Measurements from ENCODE around the gene TBX10. TPM values are rescaled to one million over a fixed set of nuclear protein-coding genes. Genes with fewer than 3 reads are reported as not detected.

TBX10 gene
- total RNA-seq, 1 donor from 2014 or later: 0.14 TPM

- no peaks in the 10 kb centered on the region for H3K36me3 ChIP-seq
- TF ChIP-seq, protein P1, sequence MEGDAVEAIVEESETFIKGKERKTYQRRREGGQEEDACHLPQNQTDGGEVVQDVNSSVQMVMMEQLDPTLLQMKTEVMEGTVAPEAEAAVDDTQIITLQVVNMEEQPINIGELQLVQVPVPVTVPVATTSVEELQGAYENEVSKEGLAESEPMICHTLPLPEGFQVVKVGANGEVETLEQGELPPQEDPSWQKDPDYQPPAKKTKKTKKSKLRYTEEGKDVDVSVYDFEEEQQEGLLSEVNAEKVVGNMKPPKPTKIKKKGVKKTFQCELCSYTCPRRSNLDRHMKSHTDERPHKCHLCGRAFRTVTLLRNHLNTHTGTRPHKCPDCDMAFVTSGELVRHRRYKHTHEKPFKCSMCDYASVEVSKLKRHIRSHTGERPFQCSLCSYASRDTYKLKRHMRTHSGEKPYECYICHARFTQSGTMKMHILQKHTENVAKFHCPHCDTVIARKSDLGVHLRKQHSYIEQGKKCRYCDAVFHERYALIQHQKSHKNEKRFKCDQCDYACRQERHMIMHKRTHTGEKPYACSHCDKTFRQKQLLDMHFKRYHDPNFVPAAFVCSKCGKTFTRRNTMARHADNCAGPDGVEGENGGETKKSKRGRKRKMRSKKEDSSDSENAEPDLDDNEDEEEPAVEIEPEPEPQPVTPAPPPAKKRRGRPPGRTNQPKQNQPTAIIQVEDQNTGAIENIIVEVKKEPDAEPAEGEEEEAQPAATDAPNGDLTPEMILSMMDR (IDR thresholded peaks at IDR 0.05; ENCODE audit: borderline replicate concordance): no peak
- H3K4me3 ChIP-seq: no peak overlapping the region
- H3K27me3 ChIP-seq (ENCODE audit: low read depth): peaks cover 12% of the 10 kb centered on the region
- no peaks in the 10 kb centered on the region for H3K9me3 ChIP-seq (replicated peaks)
- peak overlapping the region; percentile 99 for H3K27ac ChIP-seq (replicated peaks)
- DNase-seq: peak; percentile 73
- H3K4me1 ChIP-seq: peaks cover 45% of the 10 kb centered on the region
- intact Hi-C loops (cut with micrococcal nuclease): no loop called here
These were observed 7.2 kb downstream of the TBX10 start for GRCh38 chr11:67632175-67632981.

DNA sequence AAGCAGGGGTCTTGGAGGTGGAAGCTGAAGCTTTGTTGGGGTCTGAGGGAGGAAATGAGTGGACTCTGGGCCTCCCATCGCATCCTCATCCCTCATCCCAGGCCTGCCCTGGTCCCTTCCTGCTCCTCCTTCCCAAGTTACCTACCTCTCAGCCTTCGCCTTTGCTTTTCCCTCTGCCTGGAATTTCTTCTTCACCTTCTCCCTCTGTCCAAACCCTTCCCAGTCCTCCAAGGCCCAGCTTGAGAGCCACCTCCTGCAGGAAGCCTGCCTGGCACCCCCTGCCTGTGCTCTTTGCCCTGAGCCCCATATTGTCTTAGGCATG lies 7.7 kb downstream of the TBX10 start:
- peaks cover 45% of the 10 kb centered on the region for H3K4me1 ChIP-seq
- H3K9me3 ChIP-seq (replicated peaks): no peaks in the 10 kb centered on the region
- H3K36me3 ChIP-seq: no peaks in the 10 kb centered on the region
- TF ChIP-seq, protein P1 (IDR thresholded peaks at IDR 0.05; ENCODE audit: borderline replicate concordance): no peak
- no peak overlapping the region for H3K4me3 ChIP-seq
- peak overlapping the region; percentile 99 for H3K27ac ChIP-seq (replicated peaks)
- H3K27me3 ChIP-seq (ENCODE audit: low read depth): peaks cover 12% of the 10 kb centered on the region
- intact Hi-C loops (cut with micrococcal nuclease): no loop called here
- DNase-seq: no peak

GRCh38 chr11:67631411-67631810 lies 8.2 kb downstream of the TBX10 start:
- H3K36me3 ChIP-seq: no peaks in the 10 kb centered on the region
- intact Hi-C loops (cut with micrococcal nuclease): no loop called here
- no peaks in the 10 kb centered on the region for H3K9me3 ChIP-seq (replicated peaks)
- DNase-seq: no peak
- H3K27me3 ChIP-seq (ENCODE audit: low read depth): peaks cover 12% of the 10 kb centered on the region
- no peak overlapping the region for H3K4me3 ChIP-seq
- H3K27ac ChIP-seq (replicated peaks): peak overlapping the region; percentile 99
- TF ChIP-seq, protein P1 (IDR thresholded peaks at IDR 0.05; ENCODE audit: borderline replicate concordance): no peak
- H3K4me1 ChIP-seq: peaks cover 45% of the 10 kb centered on the region

GRCh38 chr11:67630943-67631331 lies 8.6 kb downstream of the TBX10 start:
- intact Hi-C loops (cut with micrococcal nuclease): no loop called here
- DNase-seq: no peak
- TF ChIP-seq, protein P1 (IDR thresholded peaks at IDR 0.05; ENCODE audit: borderline replicate concordance): peak; percentile 1

DNA sequence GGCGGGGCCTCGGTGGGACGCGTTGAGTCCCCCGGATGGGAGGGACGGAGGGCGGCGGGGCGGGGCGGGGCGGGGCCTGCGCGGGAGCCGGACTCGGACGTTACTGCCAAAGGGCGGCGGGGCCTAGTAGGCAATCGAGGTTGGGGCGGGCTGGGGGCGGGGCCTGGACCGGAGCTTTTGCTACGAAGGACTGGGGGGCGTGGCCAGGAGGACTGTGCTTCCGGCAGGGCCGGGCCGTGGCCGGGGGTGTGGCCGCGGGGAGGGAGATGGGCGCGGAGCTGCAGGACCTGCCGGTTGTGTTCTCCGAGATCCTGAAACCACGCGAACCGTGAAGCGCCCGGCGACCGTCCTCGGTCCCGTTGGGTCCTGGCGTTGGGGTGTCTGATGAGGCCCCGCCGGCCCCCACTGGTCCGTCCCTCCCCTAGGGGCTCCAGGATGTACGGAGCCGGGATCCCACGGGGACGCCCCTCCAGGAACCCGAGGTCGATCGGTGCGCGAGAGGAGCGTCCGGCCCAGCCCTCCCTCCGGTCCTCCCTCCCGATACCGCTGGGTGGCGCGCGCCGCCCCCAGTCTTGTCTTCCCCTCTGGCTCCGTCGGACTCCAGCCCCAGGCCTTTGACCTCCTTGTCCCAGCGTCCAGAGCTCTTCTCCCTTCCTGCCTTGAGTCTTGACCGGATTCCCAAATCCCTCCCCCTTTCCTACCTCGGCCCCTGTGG lies 9.2 kb downstream of the TBX10 start:
- intact Hi-C loops (cut with micrococcal nuclease): no loop called here

More at GRCh38 chr11:67630943-67631331, 8.6 kb downstream of the TBX10 start:
- H3K27me3 ChIP-seq (ENCODE audit: low read depth): peaks cover 12% of the 10 kb centered on the region
- peaks cover 45% of the 10 kb centered on the region for H3K4me1 ChIP-seq
- H3K4me3 ChIP-seq: peak overlapping the region; percentile 74
- peak overlapping the region; percentile 99 for H3K27ac ChIP-seq (replicated peaks)
- H3K36me3 ChIP-seq: no peaks in the 10 kb centered on the region
- no peaks in the 10 kb centered on the region for H3K9me3 ChIP-seq (replicated peaks)

More for the DNA sequence above, 9.2 kb downstream of the TBX10 start:
- Histone ChIP-seq H3K4me1 (peaks cover 45% of the 10 kb centered on the region), H3K27ac (replicated peaks) (peak overlapping the region; percentile 99), H3K27me3 (ENCODE audit: low read depth) (peaks cover 12% of the 10 kb centered on the region), H3K9me3 (replicated peaks) (no peaks in the 10 kb centered on the region), H3K4me3 (peak overlapping the region; percentile 74), H3K36me3 (no peaks in the 10 kb centered on the region)
- DNase-seq: peak; percentile 99
- TF ChIP-seq, protein P1 (IDR thresholded peaks at IDR 0.05; ENCODE audit: borderline replicate concordance): peak; percentile 82

All from left ventricle myocardium inferior (tissue), 1 donor.